ENCODE measurements around the gene VWA7.

- TF ChIP-seq SUZ12 (IDR thresholded peaks at IDR 0.05; ENCODE audit: extremely low read depth, insufficient read depth, insufficient read length) = no peak
- no peak for TF ChIP-seq YY1 (IDR thresholded peaks at IDR 0.05; ENCODE audit: insufficient read depth, insufficient read length)
- no peak for TF ChIP-seq ZNF274 (IDR thresholded peaks at IDR 0.05; ENCODE audit: low read depth, low read length)
These were observed 11.6 kb downstream of the VWA7 start for GRCh38 chr6:31765559-31765909.
